Kidney capillary endothelial cell (primary cell): ENCODE data around the gene MALRD1.

ENCODE experiments used
- DNase-seq: peaks from one replicate; pipeline ENCODE4 v3.0.0-alpha.2; 2018; ENCODE audit warnings: low spot score

The MALRD1 gene

DNA sequence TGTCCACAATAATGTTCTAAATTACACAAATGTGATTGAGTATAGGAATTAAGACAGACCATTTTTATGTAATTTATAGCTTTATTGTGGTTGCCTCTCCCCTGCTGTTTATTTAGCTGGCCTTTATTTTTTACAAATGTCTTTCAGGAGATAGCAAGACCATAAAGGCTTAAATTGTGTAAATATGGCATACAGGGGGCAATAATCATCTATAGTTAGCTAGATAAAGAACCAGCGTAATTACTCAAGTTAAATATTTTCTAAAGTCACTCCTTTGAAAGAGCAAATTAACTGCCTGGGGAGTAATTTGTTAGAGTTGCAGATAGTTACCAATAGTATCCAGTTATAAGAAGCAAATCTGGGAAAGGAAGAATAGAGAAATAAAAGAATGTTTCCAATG, at the start of gene MALRD1:
TSS of gene MALRD1 (plus strand) at position 313 of the 400 bp plus-strand sequence. CDS start 138 bp downstream, outside the sequence.
- DNase-seq: no peak

DNA sequence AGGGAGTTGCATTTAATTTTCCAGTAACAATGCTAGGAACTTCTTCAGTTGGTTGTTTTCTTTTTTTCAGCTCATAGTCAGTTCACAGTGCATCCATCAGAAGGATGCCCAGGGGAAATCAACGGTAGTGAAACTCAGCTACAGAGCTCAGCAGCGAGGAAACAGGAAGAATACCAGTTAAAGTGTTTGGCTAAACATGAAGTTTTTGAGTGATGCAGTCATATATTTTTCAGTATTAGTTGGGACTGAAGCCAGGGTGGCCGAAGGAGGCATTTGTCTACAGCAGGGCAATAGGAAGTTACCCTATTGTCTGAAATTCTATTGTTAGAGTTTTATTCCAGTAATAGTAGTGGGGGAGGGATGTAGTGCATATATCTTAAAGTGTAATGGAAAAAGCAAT, 45.3 kb upstream of the MALRD1 start:
- DNase-seq: peak; percentile 93

DNA sequence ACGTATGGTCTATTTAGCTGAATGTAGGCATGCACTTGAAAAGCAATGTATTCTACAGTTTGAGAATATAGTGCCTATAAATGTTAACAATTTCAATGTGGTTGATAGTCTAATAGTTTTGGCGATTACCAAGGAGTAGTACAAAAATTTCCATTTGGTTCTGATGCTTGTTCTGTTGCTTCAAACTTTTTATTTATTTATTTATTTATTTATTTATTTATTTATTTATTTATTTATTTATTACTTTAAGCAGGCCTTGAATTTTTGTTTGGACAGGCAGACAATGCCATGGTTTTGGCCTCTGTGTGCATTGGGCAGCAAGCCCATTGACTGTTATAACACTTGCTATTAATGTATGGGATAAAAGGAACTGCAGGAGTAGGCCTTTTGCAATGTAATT, 36.5 kb upstream of the MALRD1 start:
- DNase-seq: no peak

DNA sequence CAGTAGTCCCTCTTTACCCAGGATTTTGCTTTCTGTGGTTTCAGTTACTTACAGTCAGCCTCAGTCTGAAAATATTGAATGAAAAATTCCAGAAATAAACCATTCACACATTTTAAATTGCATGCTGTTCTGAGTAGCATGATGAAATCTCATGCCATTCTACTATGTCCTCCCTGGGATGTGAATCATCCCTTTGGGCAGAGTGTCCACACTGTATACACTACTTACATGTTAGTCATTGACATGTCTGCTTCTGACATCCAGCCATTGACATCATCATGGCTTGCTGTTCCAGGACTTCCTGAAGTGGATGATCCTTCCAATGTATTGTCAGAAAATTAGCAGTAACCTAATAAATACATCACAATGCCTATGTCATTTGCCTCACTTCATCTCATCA, 34.6 kb upstream of the MALRD1 start:
- peak; percentile 91 for DNase-seq

DNA sequence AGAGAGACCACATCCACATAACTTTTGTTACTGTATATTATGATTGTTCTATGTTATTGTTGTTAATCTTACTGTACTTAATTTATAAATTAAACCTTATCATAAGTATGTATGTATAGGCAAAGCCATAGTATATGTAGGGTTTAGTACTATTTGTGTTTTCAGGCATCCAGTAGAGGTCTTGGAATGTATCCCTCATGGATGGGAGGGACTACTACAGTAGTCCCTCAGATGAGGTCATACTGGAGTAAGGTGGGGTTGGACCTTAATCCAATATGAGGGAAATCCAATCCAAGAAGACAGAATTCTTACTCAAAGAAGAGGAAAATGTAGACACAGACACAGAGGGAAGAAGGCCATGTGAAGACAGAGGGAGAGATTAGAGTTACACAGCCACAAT, 34.1 kb upstream of the MALRD1 start:
- DNase-seq: no peak

DNA sequence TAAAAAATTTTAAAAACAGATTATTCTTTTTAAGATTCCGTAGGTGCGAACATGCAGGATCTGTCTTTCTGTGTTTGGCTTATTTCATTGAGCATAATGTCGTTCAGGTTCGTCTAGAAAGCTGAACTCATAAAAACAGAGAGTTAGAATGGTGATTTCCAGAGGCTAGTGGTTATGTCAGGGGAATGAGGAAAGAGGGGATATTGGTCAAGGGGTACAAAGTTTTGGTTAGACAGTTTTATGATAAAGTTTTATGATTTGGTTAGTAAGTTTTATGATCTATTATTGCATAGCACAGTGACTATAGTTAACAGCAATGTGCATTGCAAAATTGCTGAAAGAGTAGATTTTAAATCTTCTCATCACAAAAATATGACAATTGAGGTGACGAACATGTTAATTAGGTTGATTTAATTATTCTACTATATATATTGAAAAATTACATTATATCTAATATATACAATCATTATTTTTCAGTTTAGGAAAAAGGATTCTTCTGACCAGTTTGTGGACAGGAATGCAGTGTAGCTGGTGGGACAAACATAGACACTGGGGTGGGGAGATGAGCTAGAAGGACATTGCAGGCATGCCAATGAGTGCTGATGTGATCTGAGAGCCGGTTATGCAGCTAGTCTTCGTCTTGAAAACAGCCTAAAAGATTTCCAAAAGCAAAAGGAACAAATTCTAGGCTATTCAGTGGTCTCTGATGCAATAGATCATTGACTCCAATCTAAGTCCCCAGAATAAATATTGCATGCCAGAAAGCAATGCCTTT, 31.3 kb upstream of the MALRD1 start:
- no peak for DNase-seq

DNA sequence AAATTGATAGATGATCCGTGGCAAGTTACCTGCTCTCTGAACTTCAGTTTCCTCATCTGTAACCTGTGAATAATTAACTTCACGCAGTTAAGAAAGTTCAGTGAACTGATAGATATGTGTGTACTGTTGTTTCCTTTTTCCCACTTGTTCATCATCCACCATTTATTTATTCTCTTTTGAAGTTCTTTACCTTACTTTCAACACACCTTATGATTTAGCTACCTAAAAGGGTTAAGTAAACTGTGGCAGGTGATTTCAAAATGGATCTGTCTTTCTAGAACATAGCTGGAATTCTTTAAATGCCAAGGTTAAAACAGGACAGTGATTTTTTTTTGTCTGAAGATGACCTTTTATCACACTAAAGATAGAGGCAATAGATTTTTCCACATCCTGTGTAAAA, 27.4 kb upstream of the MALRD1 start:
- DNase-seq: no peak

DNA sequence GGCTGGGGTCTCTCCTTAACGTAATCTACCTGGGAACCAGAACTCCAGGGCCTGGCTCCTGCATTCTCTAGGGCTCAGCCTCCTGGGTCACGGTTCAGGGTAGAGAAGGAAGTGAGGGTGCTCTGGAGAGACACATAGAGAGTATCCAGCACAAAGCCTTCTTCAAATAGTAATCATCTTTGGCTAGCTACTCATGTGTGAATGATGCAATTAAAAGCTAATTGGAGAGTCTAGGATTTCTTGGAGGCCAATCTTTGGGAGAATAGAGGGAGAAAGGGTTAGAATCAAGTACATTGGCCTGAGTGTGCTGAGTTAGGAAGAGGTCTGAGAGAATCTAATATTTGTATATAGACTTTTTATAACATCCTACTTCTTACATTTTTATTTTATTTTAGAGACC, 24.0 kb upstream of the MALRD1 start:
- DNase-seq: no peak

DNA sequence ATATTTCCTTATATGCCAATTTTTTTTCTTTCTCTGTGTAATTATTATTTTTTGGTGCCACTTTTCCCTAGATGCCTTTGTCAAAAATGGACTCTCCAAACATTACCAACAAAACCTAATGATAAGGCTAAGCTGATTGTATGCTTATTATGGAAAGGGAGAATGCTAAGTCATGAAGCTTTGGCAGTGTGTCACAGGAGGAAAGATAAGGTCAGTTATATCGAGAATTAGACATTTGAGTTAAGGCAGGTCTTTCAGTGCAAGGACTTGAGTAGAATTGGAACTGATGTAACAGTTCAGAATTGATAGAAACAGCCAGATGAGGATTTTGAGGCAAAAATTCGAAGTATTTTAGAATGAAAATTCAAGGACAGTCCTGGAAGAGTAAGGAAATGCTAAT, 16.8 kb upstream of the MALRD1 start:
- DNase-seq: no peak

DNA sequence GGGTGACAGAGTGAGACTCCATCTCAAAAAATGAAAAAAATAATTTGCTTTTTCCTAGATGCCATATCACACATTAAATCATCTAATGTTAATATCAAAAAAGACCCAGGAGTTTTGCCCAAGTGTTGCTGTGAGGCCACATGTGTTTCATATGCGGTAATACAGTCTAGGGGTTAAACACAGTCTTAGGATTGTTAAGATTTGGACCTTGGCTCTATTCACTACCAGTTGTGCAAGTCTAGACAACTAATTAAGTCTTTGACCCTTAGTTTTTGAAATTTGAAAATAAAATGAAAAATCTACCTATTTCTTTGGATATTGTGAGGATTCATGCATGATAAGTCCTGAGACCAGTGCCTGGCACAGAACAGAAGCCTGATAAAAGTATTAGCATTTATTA, 14.9 kb upstream of the MALRD1 start:
- DNase-seq: no peak

DNA sequence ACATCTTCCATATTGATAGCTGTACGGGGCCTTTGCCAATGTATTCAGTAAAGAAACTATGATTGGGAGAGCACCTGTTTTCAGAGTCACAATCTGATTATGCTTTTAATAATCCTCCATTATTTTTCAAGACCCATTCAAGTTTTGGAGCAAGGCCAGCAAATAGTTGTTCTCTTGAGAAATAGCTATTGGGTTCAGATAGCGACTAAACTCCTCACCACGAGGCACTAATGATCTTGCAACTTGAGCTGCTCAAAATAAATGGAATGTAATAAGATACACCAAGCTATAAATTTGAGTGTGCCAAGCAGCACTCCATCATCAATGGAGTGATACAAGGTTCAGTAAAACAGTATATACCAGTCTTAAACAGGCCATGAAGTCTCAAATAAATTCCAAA, 7.4 kb upstream of the MALRD1 start:
- DNase-seq: no peak

DNA sequence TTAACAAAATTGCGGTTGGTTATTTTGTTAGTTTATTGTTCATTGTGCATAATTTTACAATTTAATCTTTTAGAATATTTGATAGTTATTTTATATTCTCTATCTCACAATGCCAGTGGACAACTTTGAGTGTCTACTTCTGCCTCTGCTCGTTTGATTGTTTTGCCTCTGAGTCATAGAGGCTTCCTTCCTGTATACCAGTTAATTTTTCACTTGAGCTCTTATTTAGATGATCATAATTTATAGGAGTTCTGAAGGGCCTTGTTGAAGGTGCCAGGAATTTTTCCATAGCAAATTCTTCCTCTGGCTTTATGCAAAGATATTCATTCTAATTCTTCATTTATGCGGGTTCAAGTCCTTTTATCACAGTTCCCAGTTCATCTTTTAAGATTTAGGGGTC, 5.2 kb upstream of the MALRD1 start:
- DNase-seq: peak; percentile 50

DNA sequence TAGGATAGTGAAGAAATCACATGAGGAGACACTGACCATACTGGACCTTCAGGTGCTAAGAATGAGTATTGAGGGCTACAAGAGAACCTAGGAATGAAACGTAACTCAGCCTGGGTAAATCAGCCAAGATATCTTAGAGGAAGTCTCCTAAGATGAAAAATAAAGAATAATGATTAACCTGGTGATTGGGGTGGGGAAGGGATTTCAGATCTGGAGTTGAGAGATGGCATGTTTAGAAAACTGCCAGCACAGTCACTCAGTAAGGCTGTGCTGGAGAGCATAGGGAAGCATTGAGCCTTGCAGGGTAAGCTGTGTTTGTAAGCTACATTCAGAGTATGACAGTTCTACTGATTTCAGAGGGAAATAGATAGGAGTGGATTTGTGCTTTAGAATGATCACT, 1.9 kb upstream of the MALRD1 start:
- no peak for DNase-seq

DNA sequence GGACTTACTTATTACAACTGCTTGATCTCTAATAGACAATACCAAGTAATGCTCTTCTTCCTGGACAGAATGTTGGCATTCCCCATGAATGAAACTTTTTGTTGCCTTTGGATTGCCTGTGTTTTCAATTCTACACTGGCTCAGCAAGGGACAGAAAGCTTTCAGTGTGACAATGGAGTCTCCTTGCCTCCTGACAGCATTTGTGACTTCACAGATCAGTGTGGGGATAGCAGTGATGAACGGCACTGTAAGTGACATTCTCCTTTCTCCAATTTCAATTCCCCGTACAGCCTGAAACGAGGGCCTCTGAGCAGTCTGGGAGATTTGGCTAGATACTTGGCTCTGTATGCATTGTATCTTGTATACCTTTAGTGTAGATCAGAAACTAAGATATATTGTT, 290 bp downstream of the MALRD1 start:
- DNase-seq: no peak

DNA sequence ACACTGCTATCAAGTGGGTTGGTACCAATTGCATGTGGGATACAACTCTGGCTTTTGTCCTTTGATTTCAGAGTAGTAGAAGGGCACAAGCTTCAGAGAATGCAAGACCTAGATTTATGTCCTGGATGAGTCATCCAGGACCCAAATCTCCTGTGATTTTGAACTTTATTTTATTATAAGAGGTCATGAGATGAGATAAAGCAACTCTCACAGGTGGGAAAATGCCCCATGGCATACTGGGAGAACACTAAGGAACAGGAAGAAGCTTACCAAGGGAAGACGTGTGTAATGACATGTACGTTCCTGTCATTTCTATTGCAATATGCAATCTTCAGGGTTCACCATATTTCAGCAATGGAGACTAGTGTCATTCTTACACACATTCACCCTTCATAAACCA, 966 bp downstream of the MALRD1 start:
- DNase-seq: no peak

DNA sequence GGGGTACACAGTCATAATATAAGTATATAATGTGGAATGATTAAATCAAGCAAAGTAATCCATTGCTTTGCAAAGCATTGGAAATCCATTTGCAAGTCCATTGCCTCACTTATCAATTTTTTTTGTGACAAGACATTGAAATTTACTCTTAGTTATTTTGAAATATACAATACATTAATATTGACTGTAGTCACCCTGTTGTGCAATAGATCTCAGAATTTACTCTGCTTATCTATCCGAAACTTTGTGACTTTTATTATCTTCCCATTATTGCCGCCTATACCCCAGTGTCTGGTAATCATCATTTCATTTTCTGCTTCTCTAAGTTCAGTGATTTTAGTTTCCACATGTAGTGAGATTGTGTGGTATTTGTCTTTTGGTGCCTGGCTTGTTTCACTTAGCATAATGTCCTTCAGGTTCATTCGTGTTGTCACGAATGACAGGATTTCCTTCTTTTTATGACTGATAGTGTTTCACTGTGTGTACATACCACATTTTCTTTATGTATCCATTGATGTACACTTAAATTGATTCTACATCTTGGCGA, 5.8 kb downstream of the MALRD1 start:
- no peak for DNase-seq

DNA sequence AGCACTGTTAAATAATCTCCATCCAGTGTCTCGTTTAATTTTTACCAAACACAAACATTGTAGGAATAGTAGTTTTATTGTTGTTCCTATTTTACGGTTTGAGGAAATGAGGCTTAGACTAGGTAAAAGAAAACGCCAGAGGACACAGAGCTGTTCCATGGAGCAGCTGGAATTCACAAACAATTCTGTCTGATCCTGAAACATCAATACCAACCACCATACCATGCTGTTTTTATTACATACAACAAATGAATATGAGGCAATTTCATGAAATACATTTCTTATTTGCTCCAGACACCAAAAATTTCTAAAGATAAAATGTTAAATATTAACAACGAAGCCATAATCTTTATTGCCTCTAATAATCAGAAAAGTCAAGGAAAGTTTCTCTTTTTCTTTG, 9.4 kb downstream of the MALRD1 start:
- no peak for DNase-seq

DNA sequence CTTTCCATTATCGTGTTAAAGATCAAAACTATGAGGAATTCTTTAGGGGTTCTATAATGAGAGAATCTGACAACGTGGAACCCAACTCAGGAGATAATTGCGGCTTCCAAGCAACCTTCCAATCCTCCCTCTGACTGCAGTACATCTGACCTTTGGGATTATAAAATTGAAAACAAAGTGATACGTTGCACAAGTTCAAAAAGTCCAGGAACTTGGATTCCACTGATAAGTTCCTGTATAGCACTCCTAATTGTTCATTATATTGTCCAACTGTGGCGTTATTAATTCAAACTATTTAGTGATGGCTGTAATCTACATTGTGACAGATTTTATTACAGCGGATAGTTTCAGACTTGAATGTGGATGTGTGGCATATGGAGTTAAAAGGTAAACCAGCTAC, 15.4 kb downstream of the MALRD1 start:
- no peak for DNase-seq

DNA sequence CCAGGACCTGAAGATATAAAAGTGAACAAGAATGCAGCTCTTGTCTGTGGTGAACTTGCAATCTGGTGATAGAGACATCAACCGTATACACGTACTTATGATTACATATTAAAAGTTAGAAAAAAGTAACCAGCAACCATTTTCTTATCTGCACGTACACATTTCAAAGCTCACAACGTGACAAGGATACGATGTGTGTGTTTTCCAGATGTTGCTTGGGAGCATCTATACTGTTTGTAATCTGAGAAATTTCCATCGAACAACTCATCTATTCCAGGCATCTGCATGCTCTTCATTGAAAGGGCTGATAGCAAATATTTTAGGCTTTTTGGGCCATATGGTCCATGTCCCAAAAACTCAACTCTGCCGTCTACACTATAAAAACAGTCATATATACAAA, 23.3 kb downstream of the MALRD1 start:
- DNase-seq: no peak

DNA sequence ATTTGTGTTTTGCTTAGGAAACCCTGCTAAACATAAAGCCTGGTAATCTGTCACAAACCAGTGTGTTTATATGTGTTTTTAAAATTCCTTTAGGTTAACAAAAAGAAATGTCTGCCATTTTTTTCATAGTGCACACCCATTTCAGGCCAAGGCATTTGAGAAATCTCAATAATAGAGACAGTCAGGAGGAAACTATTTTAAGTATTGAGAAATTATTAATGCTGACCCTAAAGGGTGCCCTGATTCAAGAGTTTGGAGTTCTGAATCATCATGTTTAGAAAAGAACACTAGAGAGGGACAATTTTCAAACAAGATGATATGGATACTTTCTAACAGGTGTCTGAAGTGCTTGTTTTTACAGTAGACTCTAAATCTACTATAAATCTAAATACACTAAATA, 28.7 kb downstream of the MALRD1 start:
- DNase-seq: no peak

DNA sequence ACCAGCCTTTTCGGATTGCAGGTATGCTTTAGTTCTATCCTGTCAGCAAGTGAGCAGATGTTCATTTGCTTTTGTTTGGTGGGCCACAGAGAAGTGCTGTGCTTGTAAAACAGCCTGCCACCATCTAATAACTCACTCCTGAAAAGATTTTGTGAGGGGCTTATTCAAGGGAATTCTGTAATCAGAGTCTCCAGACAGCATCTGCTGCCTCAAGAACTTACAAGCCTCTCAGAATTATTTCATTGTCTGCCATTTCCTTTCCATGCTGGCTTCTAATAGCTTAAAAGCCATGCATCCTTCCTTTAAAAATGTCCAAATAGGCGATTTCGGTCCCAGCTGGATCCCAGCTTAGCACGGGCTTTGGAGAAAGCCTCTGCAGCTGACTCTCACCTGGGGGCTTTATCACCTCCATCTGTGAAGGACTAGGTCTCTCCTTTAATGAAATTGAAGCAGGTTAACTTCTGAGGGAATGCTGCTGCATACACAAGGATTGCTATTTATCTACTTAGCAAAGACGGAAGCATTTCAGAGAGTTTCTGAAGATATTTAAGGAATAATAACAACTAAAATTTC, 48.0 kb downstream of the MALRD1 start:
- DNase-seq: no peak

DNA sequence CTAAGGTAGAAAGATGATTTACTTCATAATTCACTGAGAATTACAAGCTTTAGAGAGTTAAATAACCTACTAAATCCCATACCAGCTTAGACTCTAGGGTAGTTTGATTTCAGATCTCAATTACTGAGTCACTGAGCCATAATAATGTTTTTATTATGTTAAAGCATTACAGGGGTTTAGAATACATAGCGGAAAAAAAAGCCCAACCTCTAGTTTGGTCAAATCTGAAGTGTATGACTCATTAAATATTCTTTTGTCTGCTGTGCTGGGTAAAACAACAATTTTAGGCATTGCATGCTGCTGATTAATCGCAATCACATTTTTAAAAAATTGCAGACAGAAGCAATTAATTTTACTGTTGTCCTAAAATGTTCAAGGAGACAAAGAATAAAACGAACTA, 48.5 kb downstream of the MALRD1 start:
- DNase-seq: peak; percentile 9

DNA sequence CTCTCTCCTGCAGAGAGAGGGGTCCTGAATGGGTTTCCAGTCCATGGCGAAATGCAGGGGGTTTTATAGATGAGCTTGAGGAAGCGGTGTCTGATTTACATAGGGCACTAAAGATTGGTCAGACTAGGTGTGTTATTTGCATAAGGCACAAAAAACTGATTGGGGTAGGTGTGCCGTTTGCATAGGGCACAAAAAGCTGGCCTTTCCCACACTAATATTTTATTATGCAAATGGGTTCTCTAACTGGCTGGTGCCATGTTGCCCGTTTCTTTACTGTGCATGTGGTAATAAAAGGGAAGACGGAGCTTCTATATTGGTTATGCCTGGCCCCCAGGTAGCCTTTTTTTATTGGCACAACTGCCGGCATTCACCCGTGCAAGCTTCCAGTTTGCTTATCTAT, 50.2 kb downstream of the MALRD1 start:
- DNase-seq: no peak

DNA sequence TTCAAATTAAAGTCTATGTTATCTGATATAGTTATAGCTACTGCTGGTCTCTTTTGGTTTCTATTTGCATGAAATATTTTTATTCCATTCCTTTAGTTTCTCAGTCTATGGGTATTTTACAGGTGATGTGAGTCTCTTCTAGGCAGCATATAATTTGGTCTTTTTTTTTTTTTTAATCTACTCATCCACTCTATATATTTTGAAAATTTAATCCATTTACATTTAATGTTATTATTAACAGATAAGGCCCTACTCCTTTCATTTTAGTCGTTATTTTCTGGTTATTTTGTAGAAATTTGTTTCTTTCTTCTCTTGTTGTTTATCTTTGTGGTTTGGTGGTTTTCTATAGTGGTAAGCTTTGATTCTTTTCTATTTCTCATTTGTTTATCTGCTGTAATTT, 58.8 kb downstream of the MALRD1 start:
- no peak for DNase-seq
